RWPE1 (cell line): Measurements from ENCODE around the gene GPR156.
A peak's percentile ranks its signal among the peaks of the same experiment; 100 is the strongest.

ENCODE experiments used
- CTCF ChIA-PET: fragments of 350-600 bp; sonication (Branson Sonifier 250); formaldehyde crosslinking; extraction: SDS; loops from one replicate; lab custom pipeline; 2021; lab: Yijun Ruan, JAX
- POLR2A ChIA-PET: fragments of 400-600 bp; formaldehyde crosslinking; extraction: SDS; loops from one replicate; lab custom pipeline; 2020; ENCODE audit warnings: antibody characterized with exemption; ENCODE audit not compliant: low non-redundant PET; lab: Yijun Ruan, JAX
- DNase-seq: peaks from one replicate; pipeline ENCODE4 v3.0.0; 2012; ENCODE audit warnings: low spot score
- H3K27ac ChIP-seq: fragments of 450-650 bp; 2 replicates; pipeline ENCODE4 v1.5.1; 2017
- TF ChIP-seq, protein P1 (sequence below): fragments of 450-650 bp; conservative IDR thresholded peaks from 2 replicates; pipeline ENCODE4 v1.5.1; 2017; ENCODE audit warnings: low read depth, mild to moderate bottlenecking

Gene GPR156

DNA sequence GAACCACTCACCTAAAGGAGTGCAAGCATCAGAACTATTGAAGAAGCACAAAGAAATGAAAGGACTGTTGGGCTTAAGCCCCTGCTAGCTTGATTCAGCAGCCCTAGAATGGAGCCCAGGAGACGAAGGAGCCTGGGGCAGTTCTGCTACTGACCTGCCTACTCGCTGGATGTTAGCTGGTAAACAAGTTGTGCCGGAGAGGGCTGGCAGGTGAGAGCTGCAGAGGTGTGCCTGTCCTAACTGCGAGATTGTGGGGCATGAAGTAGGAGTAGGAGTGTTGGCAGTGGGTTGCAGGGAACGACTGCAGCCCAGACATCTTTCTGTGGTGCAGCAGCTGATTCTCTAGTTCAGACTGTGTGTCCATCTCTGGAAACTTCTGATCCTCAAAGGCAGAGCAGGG, 115.6 kb downstream of the GPR156 start:
- peak overlapping the region; percentile 84 for H3K27ac ChIP-seq
- TF ChIP-seq, protein P1, sequence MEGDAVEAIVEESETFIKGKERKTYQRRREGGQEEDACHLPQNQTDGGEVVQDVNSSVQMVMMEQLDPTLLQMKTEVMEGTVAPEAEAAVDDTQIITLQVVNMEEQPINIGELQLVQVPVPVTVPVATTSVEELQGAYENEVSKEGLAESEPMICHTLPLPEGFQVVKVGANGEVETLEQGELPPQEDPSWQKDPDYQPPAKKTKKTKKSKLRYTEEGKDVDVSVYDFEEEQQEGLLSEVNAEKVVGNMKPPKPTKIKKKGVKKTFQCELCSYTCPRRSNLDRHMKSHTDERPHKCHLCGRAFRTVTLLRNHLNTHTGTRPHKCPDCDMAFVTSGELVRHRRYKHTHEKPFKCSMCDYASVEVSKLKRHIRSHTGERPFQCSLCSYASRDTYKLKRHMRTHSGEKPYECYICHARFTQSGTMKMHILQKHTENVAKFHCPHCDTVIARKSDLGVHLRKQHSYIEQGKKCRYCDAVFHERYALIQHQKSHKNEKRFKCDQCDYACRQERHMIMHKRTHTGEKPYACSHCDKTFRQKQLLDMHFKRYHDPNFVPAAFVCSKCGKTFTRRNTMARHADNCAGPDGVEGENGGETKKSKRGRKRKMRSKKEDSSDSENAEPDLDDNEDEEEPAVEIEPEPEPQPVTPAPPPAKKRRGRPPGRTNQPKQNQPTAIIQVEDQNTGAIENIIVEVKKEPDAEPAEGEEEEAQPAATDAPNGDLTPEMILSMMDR = no peak
- CTCF ChIA-PET = interaction anchor here (1.1 kb wide), 1 partner anchor 23 kb away, joined by 3 read pairs; no protein-coding TSS in a partner anchor
- no peak for DNase-seq
- POLR2A ChIA-PET = interaction anchor here (0.7 to 0.8 kb wide), 2 partner anchors 21 to 71 kb away, joined by 3 to 9 read pairs; no protein-coding TSS in a partner anchor

DNA sequence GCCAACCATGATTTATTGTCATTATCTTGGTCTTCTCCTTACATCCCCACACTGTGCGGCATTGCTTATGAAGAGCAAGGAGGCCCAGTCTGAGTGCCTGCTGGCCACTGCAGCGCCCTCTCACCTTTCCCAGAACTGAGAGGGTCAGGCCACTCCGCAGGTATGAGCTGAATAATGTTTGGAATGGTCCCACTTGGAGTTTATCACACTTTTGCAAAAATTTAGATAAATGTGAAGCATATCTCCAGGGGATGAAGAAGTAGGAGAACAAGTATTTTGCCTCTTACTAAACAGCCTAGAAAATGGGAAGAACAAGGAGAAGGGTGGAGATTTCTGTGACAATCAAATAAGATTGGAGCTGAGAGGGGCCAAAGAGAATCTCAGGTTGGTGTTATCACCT, 116.4 kb downstream of the GPR156 start:
- CTCF ChIA-PET = interaction anchor here (0.5 kb wide), 1 partner anchor 1534 kb away, joined by 3 read pairs; no protein-coding TSS in a partner anchor
- TF ChIP-seq, protein P1 = no peak
- DNase-seq = no peak
- H3K27ac ChIP-seq = peak overlapping the region; percentile 84
- POLR2A ChIA-PET = no interaction called here

DNA sequence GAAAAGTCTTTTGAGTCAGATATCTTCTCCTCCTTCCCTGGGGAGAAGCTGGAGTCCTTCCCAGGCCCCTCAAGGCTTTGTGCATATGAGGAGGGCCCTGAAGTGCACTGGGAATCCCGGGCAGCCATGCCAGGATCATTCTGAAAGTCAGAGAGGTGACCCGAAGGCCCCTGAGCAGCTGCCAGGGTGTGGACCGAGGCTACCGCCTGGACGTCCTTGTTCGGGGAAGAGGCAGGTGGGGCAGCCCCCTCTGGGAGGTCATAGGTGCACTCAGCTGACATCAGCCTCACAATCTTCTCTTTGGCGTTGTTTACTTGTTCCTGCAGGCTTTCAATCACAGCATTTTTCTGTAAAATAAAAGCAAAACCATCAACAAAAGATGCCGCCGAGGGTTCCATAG, 117.0 kb downstream of the GPR156 start:
- TF ChIP-seq, protein P1 = no peak
- POLR2A ChIA-PET = no interaction called here
- H3K27ac ChIP-seq = peak overlapping the region; percentile 39
- DNase-seq = no peak
- CTCF ChIA-PET = no interaction called here

DNA sequence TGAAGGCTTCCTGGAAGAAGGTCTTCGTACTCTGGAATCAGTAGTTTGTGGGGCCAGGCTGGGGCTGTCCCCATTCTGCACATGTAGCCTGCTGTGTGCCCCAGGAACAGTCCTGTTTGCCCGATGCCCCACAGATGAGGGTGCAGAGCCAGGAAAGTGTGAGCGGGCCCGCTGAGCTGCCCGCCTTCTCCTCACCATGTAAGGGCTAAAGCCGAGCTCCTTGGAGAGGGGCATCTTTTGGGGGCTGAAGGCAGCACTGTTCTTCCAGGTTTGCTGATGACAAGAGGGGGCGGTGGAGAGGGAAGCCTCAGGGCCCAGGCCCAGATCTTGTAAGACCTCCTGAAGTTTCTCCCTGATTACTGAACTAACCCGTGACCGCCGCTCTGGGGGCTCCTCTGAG, 117.5 kb downstream of the GPR156 start:
- ChIA-PET CTCF (no interaction called here), POLR2A (no interaction called here)
- no peak for DNase-seq
- H3K27ac ChIP-seq = peak overlapping the region; percentile 39
- TF ChIP-seq, protein P1 = no peak

DNA sequence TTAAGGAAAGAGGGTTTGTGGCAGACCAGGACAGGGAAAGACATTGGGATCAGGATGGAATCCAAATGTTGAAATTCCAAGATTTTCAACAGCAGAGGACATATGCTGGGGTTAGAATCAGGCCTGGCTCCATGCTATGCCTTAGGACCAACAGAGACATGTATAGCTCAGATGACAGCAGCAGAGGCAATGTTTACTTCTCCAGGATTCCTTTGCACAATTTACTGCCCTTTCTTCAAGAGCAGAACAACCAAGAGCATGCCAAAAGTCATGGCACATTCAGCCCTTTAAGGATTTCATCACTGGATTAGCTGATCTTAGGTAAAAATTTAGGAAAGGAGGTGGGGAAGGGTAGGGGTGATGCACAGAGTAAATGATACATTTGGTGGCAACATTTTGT, 121.2 kb downstream of the GPR156 start:
- H3K27ac ChIP-seq = no peak overlapping the region
- DNase-seq = no peak
- CTCF ChIA-PET = no interaction called here
- TF ChIP-seq, protein P1 = no peak
- POLR2A ChIA-PET = no interaction called here

DNA sequence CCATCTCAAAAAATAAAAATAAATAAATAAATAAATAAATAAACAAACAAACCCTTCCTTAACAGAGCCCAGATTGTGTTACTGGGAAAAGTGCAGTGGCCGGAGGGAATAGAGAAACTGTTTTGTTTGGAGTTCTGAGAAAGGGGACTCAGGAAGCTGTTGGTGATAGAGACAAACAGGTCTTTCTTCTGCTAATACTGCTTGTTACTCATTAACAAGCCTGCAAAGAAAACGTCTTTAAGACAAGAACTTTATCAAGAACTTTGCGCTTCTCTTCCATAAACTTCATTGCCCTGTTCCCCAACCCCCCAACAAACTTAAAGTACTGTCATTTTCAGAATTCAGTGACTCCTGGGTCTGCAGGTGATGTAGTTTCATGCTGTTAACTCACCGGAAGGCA, 122.0 kb downstream of the GPR156 start:
- no peak for DNase-seq
- TF ChIP-seq, protein P1 = no peak
- ChIA-PET CTCF (no interaction called here), POLR2A (no interaction called here)
- H3K27ac ChIP-seq = peak overlapping the region; percentile 55
